OCI-LY1 (cell line): Measurements from ENCODE around the gene PRXL2B.

Experiments used
- H2AFZ ChIP-seq: fragments of 200-600 bp; sonication (generic), shearing (Covaris generic); 2 replicates; pipeline ENCODE4 v1.6.0; 2014; ENCODE audit warnings: antibody characterized with exemption, mild to moderate bottlenecking, low read length
- H3F3A ChIP-seq: fragments of 200-600 bp; sonication (generic), shearing (Covaris generic); 2 replicates; pipeline ENCODE4 v1.6.0; 2014; ENCODE audit warnings: mild to moderate bottlenecking, antibody characterized with exemption, low read length, moderate library complexity; ENCODE audit not compliant: insufficient read depth
- H3K27ac ChIP-seq: fragments of 200-600 bp; sonication (generic); 2 replicates; pipeline ENCODE4 v1.5.1; 2014; ENCODE audit warnings: low read length, mixed run types, mild to moderate bottlenecking, low read depth; ENCODE audit not compliant: poor library complexity, severe bottlenecking
- H3K27me3 ChIP-seq: fragments of 200-600 bp; sonication (generic); 2 replicates; pipeline ENCODE4 v1.6.0; 2014; ENCODE audit warnings: antibody characterized with exemption, mild to moderate bottlenecking, low read length, moderate library complexity; ENCODE audit not compliant: insufficient read depth
- H3K36me3 ChIP-seq: fragments of 200-600 bp; sonication (generic); 2 replicates; pipeline ENCODE4 v1.6.1; 2014; ENCODE audit warnings: mild to moderate bottlenecking, antibody characterized with exemption, low read length, moderate library complexity, mixed read lengths; ENCODE audit not compliant: insufficient read depth
- H3K4me1 ChIP-seq: fragments of 200-600 bp; sonication (generic); 2 replicates; pipeline ENCODE4 v1.5.1; 2014; ENCODE audit warnings: mild to moderate bottlenecking, low read length, moderate library complexity; ENCODE audit not compliant: insufficient read depth, severe bottlenecking
- H3K4me2 ChIP-seq: fragments of 200-600 bp; sonication (generic), shearing (Covaris generic); 2 replicates; pipeline ENCODE4 v1.6.1; 2014; ENCODE audit warnings: low read length
- H3K4me3 ChIP-seq: fragments of 200-600 bp; sonication (generic); 2 replicates; pipeline ENCODE4 v1.5.1; 2014; ENCODE audit warnings: low read length, low read depth, mild to moderate bottlenecking, mixed read lengths; ENCODE audit not compliant: poor library complexity, severe bottlenecking
- H3K79me2 ChIP-seq: fragments of 200-600 bp; shearing (Covaris generic); 2 replicates; pipeline ENCODE4 v1.6.1; 2016; ENCODE audit warnings: mixed run types, low read length, mixed read lengths; ENCODE audit not compliant: insufficient read depth
- H3K9ac ChIP-seq: fragments of 200-600 bp; sonication (generic), shearing (Covaris generic); 2 replicates; pipeline ENCODE4 v1.6.1; 2014; ENCODE audit warnings: mild to moderate bottlenecking, low read length, mixed read lengths
- H3K9me2 ChIP-seq: fragments of 200-600 bp; sonication (generic), shearing (Covaris generic); 2 replicates; pipeline ENCODE4 v1.6.1; 2014; ENCODE audit warnings: low read depth, mild to moderate bottlenecking, low read length, mixed read lengths
- H3K9me3 ChIP-seq: fragments of 200-600 bp; shearing (Covaris generic); 2 replicates; pipeline ENCODE4 v1.6.1; 2014; ENCODE audit warnings: low read length, mixed read lengths
- H4K20me1 ChIP-seq: fragments of 200-600 bp; sonication (generic), shearing (Covaris generic); 2 replicates; pipeline ENCODE4 v1.6.0; 2016; ENCODE audit warnings: mild to moderate bottlenecking, low read length; ENCODE audit not compliant: insufficient read depth
- CTCF ChIP-seq: fragments of 200-600 bp; sonication (generic), shearing (Covaris generic); IDR thresholded peaks from 2 replicates; pipeline ENCODE4 v1.5.1; 2017; ENCODE audit warnings: mild to moderate bottlenecking, antibody characterized with exemption, low read length, moderate library complexity, mixed read lengths
- EZH2 ChIP-seq: fragments of 200-600 bp; sonication (generic), shearing (Covaris generic); IDR thresholded peaks from 2 replicates; pipeline ENCODE4 v1.8.0; 2017; ENCODE audit warnings: borderline replicate concordance, mixed run types, mild to moderate bottlenecking, antibody characterized with exemption, low read length, moderate library complexity, mixed read lengths

The PRXL2B gene

GRCh38 chr1:2560299-2561073 is 26.1 kb upstream of the PRXL2B start:
- Histone ChIP-seq H3K36me3 (no peaks in the 10 kb centered on the region), H3K4me3 (no peak overlapping the region), H3K79me2 (no peaks in the 10 kb centered on the region), H3F3A (no peaks in the 10 kb centered on the region), H3K9ac (no peak overlapping the region), H3K9me3 (no peaks in the 10 kb centered on the region), H3K27me3 (no peaks in the 10 kb centered on the region; the same call in 1 of the 2 replicates), H3K9me2 (no peaks in the 10 kb centered on the region), H2AFZ (no peak overlapping the region), H3K4me1 (peaks cover 11% of the 10 kb centered on the region), H3K4me2 (no peak overlapping the region), H4K20me1 (no peaks in the 10 kb centered on the region), H3K27ac (no peak overlapping the region)
- TF ChIP-seq CTCF (no peak), EZH2 (no peak)

- no peak overlapping the region for H3K4me3 ChIP-seq
- no peak overlapping the region for H3K4me2 ChIP-seq
- H3K9me2 ChIP-seq, result no peaks in the 10 kb centered on the region
- H3K36me3 ChIP-seq, result no peaks in the 10 kb centered on the region
- no peak overlapping the region for H3K27ac ChIP-seq
- H3K9me3 ChIP-seq, result no peaks in the 10 kb centered on the region
- H3K79me2 ChIP-seq, result no peaks in the 10 kb centered on the region
- no peaks in the 10 kb centered on the region; the same call in 1 of the 2 replicates for H3K27me3 ChIP-seq
- peaks cover 2% of the 10 kb centered on the region for H3K4me1 ChIP-seq
- H4K20me1 ChIP-seq, result no peaks in the 10 kb centered on the region
- H3F3A ChIP-seq, result no peaks in the 10 kb centered on the region
- H3K9ac ChIP-seq, result no peak overlapping the region
- TF ChIP-seq EZH2, result no peak
- TF ChIP-seq CTCF, result no peak
- no peak overlapping the region for H2AFZ ChIP-seq
Observed at GRCh38 chr1:2561446-2561845, 25.1 kb upstream of the PRXL2B start.

GRCh38 chr1:2561898-2562895 is 24.4 kb upstream of the PRXL2B start:
- Histone ChIP-seq H3K9me2 (no peaks in the 10 kb centered on the region), H3K9ac (no peak overlapping the region), H3K27me3 (no peaks in the 10 kb centered on the region; the same call in 1 of the 2 replicates), H3K79me2 (no peaks in the 10 kb centered on the region), H3K4me3 (no peak overlapping the region), H3K4me2 (no peak overlapping the region), H3F3A (no peaks in the 10 kb centered on the region), H3K27ac (no peak overlapping the region), H3K9me3 (no peaks in the 10 kb centered on the region), H3K4me1 (no peaks in the 10 kb centered on the region), H3K36me3 (no peaks in the 10 kb centered on the region), H2AFZ (no peak overlapping the region), H4K20me1 (no peaks in the 10 kb centered on the region)
- TF ChIP-seq CTCF (peak; percentile 46), EZH2 (no peak)
